MM.1S (cell line): Measurements from ENCODE around the gene CEP83.

Source experiments
- EZH2 ChIP-seq: fragments of 300-600 bp; sonication (generic); optimal IDR thresholded peaks from 2 replicates; pipeline ENCODE3; 2017; ENCODE audit warnings: low read depth, mild to moderate bottlenecking, antibody characterized with exemption, low read length, mixed read lengths
- TF ChIP-seq, protein P1 (sequence below): fragments of 300-600 bp; sonication (generic); IDR thresholded peaks from 2 replicates; pipeline ENCODE4 v1.5.1; 2016; ENCODE audit warnings: antibody characterized with exemption, low read length, mixed read lengths

DNA sequence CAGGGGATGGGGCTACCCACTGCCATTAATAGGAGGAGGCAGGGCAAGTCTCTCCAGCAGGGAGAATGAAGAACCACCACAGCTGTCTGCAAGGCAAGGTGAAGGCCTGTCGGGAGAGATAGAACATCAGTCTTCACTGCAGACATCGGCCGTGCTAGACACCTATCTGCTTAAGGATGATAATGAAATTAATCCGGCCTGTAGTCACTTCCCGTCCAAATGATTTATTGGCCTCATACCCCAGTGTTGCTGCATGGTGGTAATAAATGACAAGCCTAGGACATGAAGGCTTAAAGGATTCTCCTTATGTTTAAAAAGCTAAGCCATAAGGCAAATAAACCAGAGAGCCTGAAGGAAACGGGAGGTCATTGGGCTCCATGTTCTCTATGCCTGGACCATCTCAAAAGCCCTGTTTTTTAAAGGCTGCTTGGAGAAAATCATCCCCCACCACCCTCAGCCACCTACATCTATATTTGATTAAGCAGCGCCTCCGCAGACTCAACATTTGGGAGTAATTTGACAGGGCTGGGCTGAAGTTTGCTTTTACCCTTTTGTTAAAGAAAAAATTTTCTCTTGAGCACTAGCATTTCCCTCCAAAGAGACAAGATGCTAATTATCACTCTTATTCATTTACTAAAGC lies 173.6 kb downstream of the CEP83 start:
- TF ChIP-seq, protein P1, sequence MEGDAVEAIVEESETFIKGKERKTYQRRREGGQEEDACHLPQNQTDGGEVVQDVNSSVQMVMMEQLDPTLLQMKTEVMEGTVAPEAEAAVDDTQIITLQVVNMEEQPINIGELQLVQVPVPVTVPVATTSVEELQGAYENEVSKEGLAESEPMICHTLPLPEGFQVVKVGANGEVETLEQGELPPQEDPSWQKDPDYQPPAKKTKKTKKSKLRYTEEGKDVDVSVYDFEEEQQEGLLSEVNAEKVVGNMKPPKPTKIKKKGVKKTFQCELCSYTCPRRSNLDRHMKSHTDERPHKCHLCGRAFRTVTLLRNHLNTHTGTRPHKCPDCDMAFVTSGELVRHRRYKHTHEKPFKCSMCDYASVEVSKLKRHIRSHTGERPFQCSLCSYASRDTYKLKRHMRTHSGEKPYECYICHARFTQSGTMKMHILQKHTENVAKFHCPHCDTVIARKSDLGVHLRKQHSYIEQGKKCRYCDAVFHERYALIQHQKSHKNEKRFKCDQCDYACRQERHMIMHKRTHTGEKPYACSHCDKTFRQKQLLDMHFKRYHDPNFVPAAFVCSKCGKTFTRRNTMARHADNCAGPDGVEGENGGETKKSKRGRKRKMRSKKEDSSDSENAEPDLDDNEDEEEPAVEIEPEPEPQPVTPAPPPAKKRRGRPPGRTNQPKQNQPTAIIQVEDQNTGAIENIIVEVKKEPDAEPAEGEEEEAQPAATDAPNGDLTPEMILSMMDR: no peak
- TF ChIP-seq EZH2: no peak
